ENCODE data around the gene XDH.

XDH gene

DNA sequence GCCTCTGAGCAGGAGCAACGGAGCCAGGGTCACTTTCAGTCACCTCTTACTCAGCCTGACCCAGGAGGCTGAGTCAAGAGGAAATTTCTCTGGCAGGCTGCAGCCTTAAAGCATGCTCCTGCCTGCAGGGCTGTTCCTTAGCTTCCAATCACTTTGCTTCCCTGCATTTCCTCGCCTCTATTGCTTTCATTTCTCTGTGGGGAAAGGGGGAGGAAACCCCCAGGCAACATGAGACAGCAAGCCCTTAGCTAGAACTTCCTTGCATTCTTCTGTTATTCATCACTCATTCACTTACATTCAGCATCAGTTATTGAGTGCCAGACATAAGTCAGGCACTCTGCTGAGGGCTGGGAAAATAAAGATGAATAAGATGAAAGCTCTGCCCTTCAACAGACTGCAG lies 13.0 kb downstream of the XDH start:
- DNase-seq = no peak

GRCh38 chr2:31398881-31399280 lies 15.7 kb downstream of the XDH start:
- DNase-seq = no peak

DNA sequence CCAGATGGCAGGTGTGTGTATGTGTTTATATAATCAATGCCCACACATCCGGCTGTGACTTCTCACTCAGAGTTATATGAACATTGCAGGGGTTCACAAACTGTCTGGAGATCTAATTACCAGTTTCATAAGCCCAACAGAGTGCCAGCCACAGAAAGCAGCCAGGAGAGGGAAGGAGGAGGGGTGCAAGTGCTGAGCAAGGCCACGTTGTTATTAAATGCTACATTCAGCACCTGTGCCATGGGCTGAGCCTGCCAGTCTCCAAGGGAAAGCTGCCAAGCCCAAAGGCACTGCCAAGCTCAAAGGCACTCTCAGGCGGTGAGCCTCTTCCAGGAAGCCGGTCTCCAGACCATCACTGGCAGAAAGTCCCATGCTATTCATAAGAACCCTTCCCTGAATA lies 17.4 kb downstream of the XDH start:
- DNase-seq = no peak

GRCh38 chr2:31390324-31390723 lies 24.2 kb downstream of the XDH start:
- no peak for DNase-seq

GRCh38 chr2:31388736-31389135 lies 25.8 kb downstream of the XDH start:
- DNase-seq = no peak

- DNase-seq = no peak
Observed at GRCh38 chr2:31387850-31388249, 26.7 kb downstream of the XDH start.

DNA sequence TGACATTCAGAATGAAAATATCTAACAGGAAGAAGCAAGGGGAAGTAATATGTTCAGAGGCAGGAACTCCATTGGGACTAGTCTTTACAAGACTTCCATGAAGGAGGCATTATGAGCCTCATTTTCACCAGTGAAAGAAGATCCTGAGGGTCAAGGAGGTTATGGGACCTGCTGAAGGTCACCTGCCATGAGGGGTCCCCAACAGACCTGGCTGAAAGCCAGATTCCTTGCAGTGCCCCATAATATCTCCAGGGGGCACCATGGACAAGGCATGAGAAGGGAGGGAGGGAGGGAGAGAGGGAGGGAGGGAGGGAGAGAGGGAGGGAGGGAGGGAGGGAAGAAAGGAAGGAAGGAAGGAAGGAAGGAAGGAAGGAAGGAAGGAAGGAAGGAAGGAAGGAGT lies 27.9 kb downstream of the XDH start:
- no peak for DNase-seq

GRCh38 chr2:31386172-31386571 lies 28.4 kb downstream of the XDH start:
- no peak for DNase-seq

DNA sequence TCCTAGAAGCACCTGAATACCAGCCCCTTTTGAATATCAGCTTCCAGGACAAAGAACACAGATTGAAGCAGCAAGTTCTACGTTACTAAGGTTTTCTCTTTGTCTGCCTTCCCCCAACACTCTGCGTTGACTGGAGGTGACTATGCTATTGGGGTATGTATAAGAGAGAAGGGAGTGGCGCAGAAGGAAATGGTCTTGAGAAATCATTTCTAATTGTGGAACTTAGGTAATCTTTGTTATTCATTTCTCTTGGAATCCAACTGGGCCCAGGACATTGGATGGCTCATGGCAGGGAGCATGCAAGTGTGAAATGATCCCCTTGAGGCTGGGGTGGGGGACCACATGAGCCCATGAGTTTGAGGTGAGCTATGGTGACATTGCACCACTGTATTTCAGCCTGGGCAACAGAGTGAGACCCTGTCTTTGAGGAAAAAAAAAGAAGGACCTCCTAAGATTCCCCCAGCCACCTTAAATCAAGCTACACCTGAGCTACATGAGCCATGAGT lies 29.7 kb downstream of the XDH start:
- no peak for DNase-seq

DNA sequence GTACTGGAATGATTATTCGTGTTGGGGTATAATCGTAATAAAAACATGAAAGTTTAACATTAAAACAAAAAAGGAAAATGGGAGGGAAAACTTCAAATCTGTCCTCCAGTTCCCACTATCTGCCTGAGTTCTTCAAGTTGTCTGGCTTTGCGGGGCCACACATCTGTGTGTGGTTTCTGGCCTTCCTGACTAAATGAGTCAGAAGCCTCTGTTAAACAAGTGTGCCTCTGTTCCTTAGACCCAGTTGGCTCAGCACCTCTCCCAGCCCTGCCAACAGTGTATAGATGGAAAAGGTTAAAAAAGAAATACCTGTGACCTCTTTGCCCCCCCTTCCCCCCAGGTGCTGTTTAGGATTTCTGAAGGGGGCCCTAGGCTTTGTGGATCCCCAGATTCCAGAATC lies 30.2 kb downstream of the XDH start:
- no peak for DNase-seq

DNA sequence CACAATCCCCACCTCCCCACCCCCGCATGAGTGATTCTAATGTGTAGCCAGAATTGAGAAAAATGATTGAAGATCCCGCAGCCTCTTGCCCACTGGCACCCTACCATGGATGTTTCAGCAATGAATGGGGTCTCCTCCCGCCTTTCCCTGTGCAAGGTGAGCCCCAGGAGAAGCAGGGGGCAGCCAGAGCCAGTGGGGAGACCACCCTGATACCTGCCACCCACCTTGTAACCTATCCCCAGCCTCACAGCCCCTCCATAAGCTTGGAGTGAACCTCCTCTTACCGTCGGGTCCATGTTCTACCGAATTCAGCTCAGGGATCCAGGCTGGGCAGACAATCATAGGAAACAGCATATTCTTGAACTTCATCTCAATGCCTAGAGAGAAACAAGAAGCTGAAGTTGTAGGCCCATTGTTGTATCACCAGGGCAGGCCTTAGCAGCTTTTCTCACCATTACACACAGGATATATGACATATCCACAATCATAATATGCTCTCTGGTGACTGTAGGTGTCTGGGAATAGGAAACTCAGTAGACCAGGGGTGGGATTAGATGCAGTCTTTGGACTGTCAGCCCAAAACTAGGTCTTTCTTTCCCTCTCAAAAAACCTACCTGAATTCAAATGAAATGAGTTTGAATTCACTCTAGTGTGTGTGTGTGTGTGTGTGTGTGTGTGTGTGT lies 30.9 kb downstream of the XDH start:
- DNase-seq = no peak

GRCh38 chr2:31382452-31383120 lies 32.0 kb downstream of the XDH start:
- DNase-seq = no peak

GRCh38 chr2:31381601-31382000 lies 32.9 kb downstream of the XDH start:
- no peak for DNase-seq

DNA sequence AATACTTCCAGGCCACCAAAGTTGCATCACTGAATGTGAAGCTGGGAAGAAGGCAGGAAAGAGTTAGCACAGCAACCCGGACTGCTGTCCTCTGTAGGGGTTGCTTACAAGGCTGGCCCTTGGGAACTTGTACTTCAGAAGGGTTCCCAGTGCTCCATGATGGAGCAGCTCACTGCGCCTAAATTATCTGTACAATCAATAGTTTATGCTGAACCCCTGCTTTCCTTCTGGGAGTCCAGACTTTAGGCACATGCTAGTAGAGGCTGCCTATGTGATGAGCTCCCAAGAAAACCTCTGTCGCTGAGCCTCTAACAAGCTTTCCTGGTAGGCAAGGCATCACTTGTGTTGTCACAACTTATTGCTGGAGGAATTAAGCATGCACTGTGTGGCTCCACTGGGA lies 34.3 kb downstream of the XDH start:
- no peak for DNase-seq

DNA sequence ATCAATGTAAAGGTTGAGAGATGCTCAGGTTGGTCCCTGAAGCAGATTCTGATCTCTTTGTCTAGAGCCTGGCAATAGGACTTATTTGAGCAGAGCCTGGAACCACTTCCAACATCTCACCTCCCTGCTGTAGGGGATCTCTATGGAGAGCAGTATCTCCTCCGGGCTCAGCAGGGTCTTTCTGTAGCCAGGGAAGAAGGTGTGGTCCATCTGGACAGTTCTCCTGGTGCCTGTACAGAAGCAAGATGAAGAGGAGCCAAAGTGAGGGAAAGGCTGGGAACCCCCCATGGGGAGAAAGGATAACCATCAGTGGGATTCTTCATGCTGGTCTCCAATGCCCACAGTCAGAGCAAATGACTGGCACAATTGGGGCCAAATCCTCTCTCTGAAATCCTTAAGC lies 34.8 kb downstream of the XDH start:
- DNase-seq = no peak

GRCh38 chr2:31378791-31379501 lies 35.6 kb downstream of the XDH start:
- DNase-seq = no peak

- no peak for DNase-seq
Observed at GRCh38 chr2:31378389-31378788, 36.2 kb downstream of the XDH start.

DNA sequence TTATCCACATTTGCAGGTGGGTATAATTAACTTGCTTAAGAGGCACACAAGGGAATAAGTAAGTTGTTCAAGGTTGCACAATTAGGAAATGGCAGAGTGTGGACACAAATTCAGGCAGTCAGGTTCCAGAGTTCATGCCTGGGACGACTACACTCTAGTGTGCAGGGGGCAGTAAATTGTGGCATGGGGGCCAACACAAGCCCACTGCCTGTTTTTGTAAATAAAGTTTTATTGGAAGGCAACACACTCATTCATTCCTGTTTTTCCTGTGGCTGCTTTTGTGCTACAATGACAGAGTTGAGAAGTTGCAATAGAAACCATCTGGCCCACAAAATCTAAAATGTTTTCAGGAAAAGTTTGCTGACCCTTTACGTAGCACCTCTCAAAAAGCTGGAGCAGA lies 41.4 kb downstream of the XDH start:
- DNase-seq = no peak

DNA sequence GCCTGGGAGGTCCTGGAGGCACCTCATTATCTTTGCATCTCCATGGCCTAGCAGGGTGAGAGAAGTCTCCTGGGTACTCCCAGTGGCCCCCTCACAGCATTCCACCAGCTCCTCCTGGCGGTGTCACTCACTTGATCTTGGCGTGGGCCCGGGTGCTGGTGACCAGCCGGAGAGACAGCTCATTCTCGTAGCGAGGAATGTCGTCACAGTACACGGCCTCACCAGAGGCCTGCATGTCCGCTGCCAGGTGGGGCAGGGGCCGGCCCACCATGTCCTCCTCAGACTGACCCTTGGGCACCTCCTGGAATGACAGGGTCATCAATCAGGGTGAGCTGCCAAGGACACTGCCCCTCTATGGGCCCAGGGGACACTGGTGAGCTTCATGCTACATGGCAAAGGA lies 42.4 kb downstream of the XDH start:
- DNase-seq = no peak

GRCh38 chr2:31371691-31372090 lies 42.9 kb downstream of the XDH start:
- no peak for DNase-seq

GRCh38 chr2:31366733-31367132 lies 47.8 kb downstream of the XDH start:
- DNase-seq = no peak

DNA sequence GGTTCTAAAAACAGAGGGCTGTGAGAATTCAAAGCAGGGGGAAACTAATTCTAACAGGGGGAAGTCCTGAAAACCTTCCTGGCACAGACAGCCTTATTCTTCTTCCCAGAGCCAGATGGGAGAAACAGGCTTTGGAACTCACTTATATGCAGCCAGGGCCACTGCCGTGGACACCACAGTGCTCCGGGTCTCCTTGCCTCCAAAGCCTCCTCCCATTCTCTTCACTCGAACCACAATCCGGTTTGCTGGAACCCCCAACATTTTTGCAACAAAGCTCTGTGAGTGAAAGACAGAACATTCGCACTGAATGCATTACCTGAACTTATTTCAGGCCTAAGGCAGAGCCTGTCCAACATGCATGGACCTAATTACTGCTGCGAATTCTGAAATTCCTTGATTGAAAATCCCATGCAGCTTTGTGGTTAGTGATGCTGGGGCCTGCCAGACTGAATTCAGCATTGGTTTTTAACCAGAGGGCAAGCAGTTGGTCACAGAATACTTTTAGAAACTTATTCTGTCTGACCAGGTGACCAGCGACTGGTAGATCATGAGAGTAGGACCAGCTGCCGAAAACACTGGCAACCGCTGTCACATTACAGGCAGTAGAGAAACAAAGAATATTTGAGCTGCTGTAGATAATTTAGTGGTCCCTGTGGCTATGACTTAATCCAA lies 48.6 kb downstream of the XDH start:
- DNase-seq = no peak

DNA sequence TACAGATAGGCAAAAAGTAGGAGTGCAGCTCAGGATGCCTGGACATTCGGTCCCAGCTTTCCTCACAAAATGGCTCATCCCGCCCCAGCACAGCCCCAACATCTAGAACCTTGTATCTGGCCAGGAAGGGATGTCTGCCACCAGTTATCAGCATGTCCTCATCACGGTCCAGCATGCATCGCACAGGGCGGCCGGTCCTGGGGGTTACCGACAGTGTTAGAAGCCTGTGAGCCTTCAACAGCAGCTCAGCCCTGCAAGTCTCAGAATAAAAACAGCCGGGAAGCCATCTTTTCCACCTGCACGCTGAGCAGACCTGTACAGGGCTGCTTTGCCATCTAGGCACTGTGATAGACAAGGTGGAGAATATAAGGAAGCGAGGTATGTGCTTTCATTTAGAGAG lies 49.2 kb downstream of the XDH start:
- DNase-seq = no peak

Measured in CD4-positive, alpha-beta T cell treated with Interferon alpha-2 for 1 hour (primary cell).